Small intestine (tissue), 7 donors: ENCODE measurements around the gene DBNDD2. TPM values are rescaled to one million over a fixed set of nuclear protein-coding genes. Genes with fewer than 3 reads are reported as not detected.

ENCODE experiments used
- DNase-seq, 2 donors: peaks; one replicate each; pipeline versions ENCODE4 v3.0.0 to v3.0.0-alpha.2; 2013
- FAIRE-seq: peaks from 2 replicates; lab custom pipeline; 2012; peaks lifted over from hg19 to GRCh38; lab: Jason Lieb, UNC
- H3K27ac ChIP-seq, 3 donors: one replicate each; pipeline ENCODE4 v1.5.1; 2013; ENCODE audit warnings: low read length in 2 of 3, mild to moderate bottlenecking in 2 of 3, control low read depth in 1 of 3, inconsistent platforms in 1 of 3, low read depth in 1 of 3, moderate library complexity in 1 of 3
- H3K27me3 ChIP-seq, 3 donors: one replicate each; pipeline ENCODE4 v1.6.1; 2013; ENCODE audit warnings: low read length in 3 of 3, inconsistent platforms in 1 of 3; ENCODE audit not compliant: control insufficient read depth in 3 of 3, insufficient read depth in 3 of 3
- H3K36me3 ChIP-seq, 3 donors: one replicate each; pipeline ENCODE4 v1.6.1; 2013; ENCODE audit warnings: low read length in 3 of 3, inconsistent platforms in 1 of 3, low read depth in 1 of 3, mild to moderate bottlenecking in 1 of 3, moderate library complexity in 1 of 3; ENCODE audit not compliant: control insufficient read depth in 3 of 3, insufficient read depth in 2 of 3
- H3K4me1 ChIP-seq, 3 donors: one replicate each; pipeline ENCODE4 v1.6.1; 2013; ENCODE audit warnings: low read length in 2 of 3, inconsistent platforms in 1 of 3, low read depth in 1 of 3, mild to moderate bottlenecking in 1 of 3, moderate library complexity in 1 of 3; ENCODE audit not compliant: control insufficient read depth in 3 of 3, insufficient read depth in 2 of 3
- H3K4me3 ChIP-seq, 3 donors: one replicate each; pipeline ENCODE4 v1.5.1; 2013; ENCODE audit warnings: low read length in 3 of 3, control low read depth in 1 of 3, inconsistent platforms in 1 of 3, low read depth in 1 of 3, mild to moderate bottlenecking in 1 of 3, moderate library complexity in 1 of 3
- H3K9me3 ChIP-seq, 2 donors: one replicate each; pipeline ENCODE4 v1.6.1; 2013; ENCODE audit warnings: low read depth in 1 of 2, low read length in 1 of 2; ENCODE audit not compliant: control insufficient read depth in 2 of 2, insufficient read depth in 1 of 2
- WGBS, 3 donors: extraction: QIAGEN DNeasy Blood & Tissue Kit; methylation state at CpG; one replicate each; pipeline ENCODE4 v1.1.7; 2013; 5-methylcytosine and 5-hydroxymethylcytosine counted together
- polyA plus RNA-seq, 4 donors: library from polyadenylated mRNA; stranded (reverse) in 3 of 4; unstranded in 1 of 4; fragments of 200-250 nt in 3 of 4; fragments of 120-200 nt in 1 of 4; gene quantifications; one replicate each; pipeline versions ENCODE4 v1.2.1 to v1.2.3, GENCODE V29; 2013
- donor health status: healthy with polysubstance abuse.
- donor health status: control.
- donor health status: control.
- donor health status: Bipolar disorder and iron deficiency.
- donor health status: healthy.

The DBNDD2 gene
- polyA plus RNA-seq, 4 donors, result 46.1 to 114 (median 101) TPM

DNA sequence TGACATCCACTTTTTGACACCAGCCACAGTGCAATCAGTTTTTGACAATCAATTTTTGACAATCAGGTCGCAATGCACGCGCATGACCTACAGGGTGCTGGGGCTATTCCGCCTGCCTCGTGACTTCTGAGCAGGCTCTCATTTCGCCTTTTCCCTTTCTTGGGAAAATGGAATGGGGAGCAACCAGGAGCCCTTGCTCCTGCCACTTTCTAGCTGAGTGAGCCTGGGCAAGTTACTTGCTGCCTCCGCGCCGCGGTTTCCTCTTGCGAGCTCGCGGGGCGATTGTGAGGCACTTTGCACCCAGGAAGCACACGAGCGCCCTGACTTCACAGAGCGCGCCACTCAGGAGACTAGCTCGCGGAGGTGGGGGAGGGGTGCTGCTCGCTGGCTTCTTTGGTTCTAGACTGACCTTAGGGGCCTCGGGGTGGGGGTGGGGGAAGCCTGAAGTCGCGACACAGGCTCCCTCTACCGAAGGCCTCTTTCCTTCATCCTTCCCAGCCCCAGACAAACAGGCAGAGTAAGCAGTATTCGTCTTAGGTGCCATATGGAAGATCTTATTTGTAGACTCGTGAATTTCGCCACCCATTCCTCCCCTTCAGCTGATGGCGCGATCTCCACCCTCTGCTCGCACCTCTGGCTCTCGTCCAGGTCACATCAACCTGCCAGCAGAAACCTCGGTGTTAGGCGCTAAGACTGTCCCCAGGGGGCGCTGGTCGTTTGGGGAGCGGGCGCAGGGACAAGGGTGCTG, 34.6 kb upstream of the DBNDD2 start:
- H3K27me3 ChIP-seq, result no peaks in the 10 kb centered on the region
- peak overlapping the region; percentile 26 to 51 (median 47) for H3K4me3 ChIP-seq
- peaks cover 3 to 28% (median 7%) of the 10 kb centered on the region in 3 donors for H3K4me1 ChIP-seq
- FAIRE-seq, result no peak
- 1 to 4% (median 3%) methylated on average over 38 of the region's 38 CpGs for whole genome bisulfite sequencing, 3 donors
- peak overlapping the region; percentile 62 to 85 (median 78) for H3K27ac ChIP-seq
- no peaks in the 10 kb centered on the region for H3K9me3 ChIP-seq
- H3K36me3 ChIP-seq, result peaks cover 0 to 10% (median 3%) of the 10 kb centered on the region in 3 donors
- DNase-seq, result peak; percentile 91 to 95

DNA sequence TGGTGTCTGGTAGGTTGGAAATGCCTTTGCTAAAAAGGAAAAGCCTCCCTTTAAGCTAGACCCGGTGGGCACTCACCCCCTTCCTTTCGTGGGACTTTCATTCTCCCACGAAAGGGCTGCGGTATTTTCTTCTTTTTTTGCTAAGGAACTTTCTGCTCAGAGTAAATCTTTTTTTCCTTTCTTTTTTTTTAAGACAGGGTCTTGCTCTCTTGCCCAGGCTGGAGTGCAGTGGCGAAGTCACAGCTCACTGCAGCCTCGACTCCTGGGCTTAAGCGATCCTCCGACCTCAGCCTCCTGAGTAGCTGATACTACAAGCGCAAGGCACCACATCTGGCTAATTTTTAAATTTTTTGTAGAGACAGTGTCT, 34.0 kb upstream of the DBNDD2 start:
- no peak for DNase-seq
- peak overlapping the region in 1 of 3 donors; percentile 47 for H3K4me3 ChIP-seq
- H3K27me3 ChIP-seq, result no peaks in the 10 kb centered on the region
- no peaks in the 10 kb centered on the region for H3K9me3 ChIP-seq
- peaks cover 0 to 7% (median 3%) of the 10 kb centered on the region in 3 donors for H3K36me3 ChIP-seq
- no peak for FAIRE-seq
- H3K27ac ChIP-seq, result peak overlapping the region in 1 of 3 donors; percentile 62
- H3K4me1 ChIP-seq, result peaks cover 3 to 28% (median 7%) of the 10 kb centered on the region in 3 donors
- WGBS, 3 donors, result 45 to 59% (median 49%) methylated on average over 9 of the region's 9 CpGs

GRCh38 chr20:45374966-45375365, 33.1 kb upstream of the DBNDD2 start:
- Histone ChIP-seq H3K4me3 (no peak overlapping the region), H3K27ac (no peak overlapping the region), H3K4me1 (peaks cover 3 to 27% (median 7%) of the 10 kb centered on the region in 3 donors), H3K9me3 (no peaks in the 10 kb centered on the region), H3K27me3 (no peaks in the 10 kb centered on the region), H3K36me3 (peaks cover 0 to 7% (median 3%) of the 10 kb centered on the region in 3 donors)
- no peak for FAIRE-seq
- no peak for DNase-seq
- 96 to 97% (median 96%) methylated on average over 14 of the region's 14 CpGs for WGBS, 3 donors

GRCh38 chr20:45377269-45377668, 30.8 kb upstream of the DBNDD2 start:
- DNase-seq (no peak), FAIRE-seq (no peak)
- Histone ChIP-seq H3K27me3 (no peaks in the 10 kb centered on the region), H3K27ac (no peak overlapping the region), H3K9me3 (no peaks in the 10 kb centered on the region), H3K4me1 (peaks cover 0 to 19% (median 5%) of the 10 kb centered on the region in 3 donors), H3K4me3 (no peak overlapping the region), H3K36me3 (peaks cover 0 to 5% (median 3%) of the 10 kb centered on the region in 3 donors)
- 84 to 91% (median 85%) methylated on average over 11 of the region's 11 CpGs for whole genome bisulfite sequencing, 3 donors

DNA sequence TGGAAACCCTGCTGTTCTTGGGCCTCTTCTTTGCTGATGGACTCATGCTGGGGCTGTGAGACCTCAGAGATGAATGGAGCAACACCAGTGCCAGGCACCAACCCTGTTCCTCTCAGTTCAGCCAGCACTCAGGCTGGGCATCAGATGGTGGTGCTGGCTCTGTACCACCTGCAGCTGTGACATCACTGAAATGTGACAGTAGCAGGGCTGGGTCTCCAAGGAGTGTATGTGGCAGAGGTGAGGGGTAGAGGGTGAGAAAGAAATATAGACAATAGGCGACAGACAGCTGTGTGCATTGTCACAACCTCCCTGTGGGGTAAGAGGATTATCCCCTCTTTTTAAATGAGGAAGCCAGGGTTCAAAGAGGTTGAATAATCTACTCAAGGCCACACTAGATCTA, 29.9 kb upstream of the DBNDD2 start, which contains the start of gene TP53TG5:
Gene TP53TG5, minus strand, starts transcription at position 135 of the 400 bp plus-strand sequence. Its CDS starts 89 bp downstream, at position 46.
- 85 to 89% (median 86%) methylated on average over 1 of the region's 1 CpG for WGBS, 3 donors
- H3K36me3 ChIP-seq, result peaks cover 0 to 4% (median 3%) of the 10 kb centered on the region in 3 donors
- peaks cover 0 to 14% (median 0%) of the 10 kb centered on the region in 3 donors for H3K4me1 ChIP-seq
- no peak within 1 kb of the TSS for H3K27ac ChIP-seq
- FAIRE-seq (no peak), DNase-seq (no peak)
- H3K9me3 ChIP-seq, result no peaks in the 10 kb centered on the region
- no peak within 1 kb of the TSS for H3K4me3 ChIP-seq
- H3K27me3 ChIP-seq, result no peaks in the 10 kb centered on the region

GRCh38 chr20:45387274-45387673, 20.8 kb upstream of the DBNDD2 start:
- no peaks in the 10 kb centered on the region for H3K27me3 ChIP-seq
- DNase-seq, result no peak
- H3K9me3 ChIP-seq, result no peaks in the 10 kb centered on the region
- 83 to 92% (median 86%) methylated on average over 1 of the region's 1 CpG for WGBS, 3 donors
- no peaks in the 10 kb centered on the region for H3K36me3 ChIP-seq
- FAIRE-seq, result no peak
- no peaks in the 10 kb centered on the region for H3K4me1 ChIP-seq
- no peak overlapping the region for H3K4me3 ChIP-seq
- no peak overlapping the region for H3K27ac ChIP-seq

GRCh38 chr20:45390931-45391330, 17.2 kb upstream of the DBNDD2 start:
- 82 to 94% (median 84%) methylated on average over 2 of the region's 2 CpGs for WGBS, 3 donors

DNA sequence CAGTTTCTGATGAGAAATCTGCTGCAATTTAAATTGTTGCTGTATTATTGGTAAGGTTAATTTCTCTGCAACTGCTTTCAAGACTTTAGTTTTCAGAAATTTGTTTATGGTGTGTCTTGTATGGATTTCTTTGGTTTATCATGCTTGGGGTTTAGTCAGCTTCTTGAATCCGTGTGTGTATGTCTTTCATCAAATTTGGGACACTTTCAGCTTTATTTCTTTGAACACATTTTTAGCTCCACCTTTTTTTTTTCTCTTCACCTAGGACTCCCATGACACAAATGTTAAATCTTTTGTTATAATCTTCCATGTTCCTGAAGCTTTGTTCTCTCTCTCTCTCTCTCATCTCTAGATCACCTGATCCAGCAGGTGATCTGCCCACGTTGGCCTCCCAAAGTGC, 16.5 kb upstream of the DBNDD2 start:
- no peak overlapping the region for H3K27ac ChIP-seq
- H3K27me3 ChIP-seq, result no peaks in the 10 kb centered on the region
- H3K4me3 ChIP-seq, result no peak overlapping the region
- DNase-seq (no peak), FAIRE-seq (no peak)
- peaks cover 0 to 3% (median 0%) of the 10 kb centered on the region in 3 donors for H3K36me3 ChIP-seq
- WGBS, 3 donors, result 67 to 68% (median 68%) methylated on average over 2 of the region's 2 CpGs
- no peaks in the 10 kb centered on the region for H3K4me1 ChIP-seq
- no peaks in the 10 kb centered on the region for H3K9me3 ChIP-seq

More at GRCh38 chr20:45390931-45391330, 17.2 kb upstream of the DBNDD2 start:
- Histone ChIP-seq H3K27ac (no peak overlapping the region), H3K4me3 (no peak overlapping the region), H3K27me3 (no peaks in the 10 kb centered on the region), H3K9me3 (no peaks in the 10 kb centered on the region), H3K4me1 (no peaks in the 10 kb centered on the region), H3K36me3 (peaks cover 0 to 3% (median 0%) of the 10 kb centered on the region in 3 donors)
- FAIRE-seq (no peak), DNase-seq (no peak)
